HG03521 (cell line): ENCODE data around the gene WWOX.

Source experiments
- ATAC-seq: cut with Tn5 transposase; IDR thresholded peaks from one replicate; pipeline ENCODE4 v1.9.1; 2021; ENCODE audit warnings: mild to moderate bottlenecking, moderate library complexity; ENCODE audit not compliant: unreplicated experiment

WWOX gene

GRCh38 chr16:78102865-78103264, 3.4 kb downstream of the WWOX start:
- ATAC-seq, result no peak

- ATAC-seq, result no peak
Observed at GRCh38 chr16:78105517-78105916, 6.1 kb downstream of the WWOX start.

GRCh38 chr16:78106686-78107085, 7.2 kb downstream of the WWOX start:
- no peak for ATAC-seq

GRCh38 chr16:78108451-78108850, 9.0 kb downstream of the WWOX start:
- no peak for ATAC-seq

- no peak for ATAC-seq
Observed at GRCh38 chr16:78113258-78113657, 13.8 kb downstream of the WWOX start.

GRCh38 chr16:78115659-78116058, 16.2 kb downstream of the WWOX start:
- no peak for ATAC-seq

- no peak for ATAC-seq
Observed at GRCh38 chr16:78116946-78117345, 17.5 kb downstream of the WWOX start.

- no peak for ATAC-seq
Observed at GRCh38 chr16:78117391-78117790, 17.9 kb downstream of the WWOX start.

- no peak for ATAC-seq
Observed at GRCh38 chr16:78118469-78119025, 19.1 kb downstream of the WWOX start.

- ATAC-seq, result peak; percentile 75
Observed at GRCh38 chr16:78122774-78123315, 23.4 kb downstream of the WWOX start.

- ATAC-seq, result no peak
Observed at GRCh38 chr16:78125112-78125844, 25.8 kb downstream of the WWOX start.

- ATAC-seq, result no peak
Observed at GRCh38 chr16:78126662-78127061, 27.2 kb downstream of the WWOX start.

GRCh38 chr16:78127130-78127529, 27.7 kb downstream of the WWOX start:
- no peak for ATAC-seq

- ATAC-seq, result no peak
Observed at GRCh38 chr16:78128913-78129312, 29.5 kb downstream of the WWOX start.

- ATAC-seq, result no peak
Observed at GRCh38 chr16:78129349-78129748, 29.9 kb downstream of the WWOX start.

GRCh38 chr16:78130083-78130608, 30.7 kb downstream of the WWOX start:
- no peak for ATAC-seq

GRCh38 chr16:78130950-78131349, 31.5 kb downstream of the WWOX start:
- no peak for ATAC-seq

- no peak for ATAC-seq
Observed at GRCh38 chr16:78133919-78134318, 34.5 kb downstream of the WWOX start.

GRCh38 chr16:78134944-78135619, 35.6 kb downstream of the WWOX start:
- no peak for ATAC-seq

- no peak for ATAC-seq
Observed at GRCh38 chr16:78137179-78137578, 37.7 kb downstream of the WWOX start.

GRCh38 chr16:78137782-78138616, 38.5 kb downstream of the WWOX start:
- no peak for ATAC-seq
